Neural progenitor cell (in vitro differentiated cells): ENCODE measurements around the gene ALS2CL. TPM values are rescaled to one million over a fixed set of nuclear protein-coding genes. Genes with fewer than 3 reads are reported as not detected.

Source experiments
- DNase-seq: peaks from one replicate; pipeline ENCODE4 v3.0.0-alpha.2; 2016; ENCODE audit warnings: low spot score
- H2AFZ ChIP-seq: fragments of 200-600 bp; sonication (generic); replicated peaks from 2 replicates; pipeline ENCODE4 v1.6.1; 2016; ENCODE audit warnings: antibody characterized with exemption
- H3F3A ChIP-seq: fragments of 200-600 bp; sonication (generic); 2 replicates; pipeline ENCODE4 v1.6.1; 2016; ENCODE audit warnings: antibody characterized with exemption, low read depth
- H3K27ac ChIP-seq: fragments of 200-600 bp; sonication (generic); 2 replicates; pipeline ENCODE4 v1.5.1; 2016; ENCODE audit warnings: mild to moderate bottlenecking
- H3K27me3 ChIP-seq: fragments of 200-600 bp; sonication (generic); 2 replicates; pipeline ENCODE4 v1.6.1; 2016; ENCODE audit warnings: mild to moderate bottlenecking, moderate library complexity
- H3K36me3 ChIP-seq: fragments of 200-600 bp; sonication (generic); 2 replicates; pipeline ENCODE4 v1.5.1; 2016
- H3K4me1 ChIP-seq: fragments of 200-600 bp; sonication (generic); 2 replicates; pipeline ENCODE4 v1.6.1; 2016; ENCODE audit warnings: mixed run types
- H3K4me2 ChIP-seq: fragments of 200-600 bp; sonication (generic); 2 replicates; pipeline ENCODE4 v1.6.1; 2016
- H3K4me3 ChIP-seq: fragments of 200-600 bp; sonication (generic); 2 replicates; pipeline ENCODE4 v1.5.1; 2016
- H3K79me2 ChIP-seq: fragments of 200-600 bp; sonication (generic); 2 replicates; pipeline ENCODE4 v1.6.1; 2016; ENCODE audit warnings: low read depth
- H3K9ac ChIP-seq: fragments of 200-600 bp; sonication (generic); 2 replicates; pipeline ENCODE4 v1.6.1; 2016
- H3K9me3 ChIP-seq: fragments of 200-600 bp; sonication (generic); 2 replicates; pipeline ENCODE4 v1.5.1; 2016; ENCODE audit warnings: low read depth
- H4K20me1 ChIP-seq: fragments of 200-600 bp; sonication (generic); 2 replicates; pipeline ENCODE4 v1.6.1; 2016; ENCODE audit warnings: low read depth
- H3K27ac Mint-ChIP-seq: 3 replicates; pipeline ENCODE4 v1.8.0; 2021; ENCODE audit warnings: mixed read lengths
- H3K27me3 Mint-ChIP-seq: 2 replicates; pipeline ENCODE4 v1.8.0; 2022; ENCODE audit warnings: low read depth, mild to moderate bottlenecking, inconsistent platforms, moderate library complexity, mixed read lengths; ENCODE audit not compliant: insufficient read depth
- H3K36me3 Mint-ChIP-seq: 3 replicates; pipeline ENCODE4 v1.8.0; 2021; ENCODE audit warnings: mixed read lengths
- H3K4me1 Mint-ChIP-seq: 3 replicates; pipeline ENCODE4 v1.8.0; 2021; ENCODE audit warnings: mixed read lengths
- H3K4me3 Mint-ChIP-seq: 3 replicates; pipeline ENCODE4 v1.8.0; 2021; ENCODE audit warnings: mild to moderate bottlenecking, moderate library complexity, mixed read lengths
- H3K9me3 Mint-ChIP-seq: 3 replicates; pipeline ENCODE4 v1.8.0; 2020; ENCODE audit warnings: mixed read lengths
- EZH2 ChIP-seq: fragments of 200-600 bp; sonication (generic); IDR thresholded peaks from 2 replicates; pipeline ENCODE4 v1.6.1; 2017; ENCODE audit warnings: antibody characterized with exemption, mild to moderate bottlenecking, moderate library complexity
- EZH2phosphoT487 ChIP-seq: fragments of 200-600 bp; sonication (generic); IDR thresholded peaks from 2 replicates; pipeline ENCODE4 v1.6.1; 2017; ENCODE audit warnings: antibody characterized with exemption
- total RNA-seq: library from RNA; depleted of rRNA; stranded (reverse); fragments of >200 nt; gene quantifications from 2 replicates; pipeline ENCODE4 v1.2.3, GENCODE V29; 2015; ENCODE audit warnings: low replicate concordance
- TF ChIP-seq, protein P1 (sequence below): fragments of 200-600 bp; sonication (generic); IDR thresholded peaks from 2 replicates; pipeline ENCODE4 v1.5.1; 2017; ENCODE audit warnings: antibody characterized with exemption, mild to moderate bottlenecking

The ALS2CL gene
- total RNA-seq, 1 donor from 2014 or later, result 1.3 TPM

DNA sequence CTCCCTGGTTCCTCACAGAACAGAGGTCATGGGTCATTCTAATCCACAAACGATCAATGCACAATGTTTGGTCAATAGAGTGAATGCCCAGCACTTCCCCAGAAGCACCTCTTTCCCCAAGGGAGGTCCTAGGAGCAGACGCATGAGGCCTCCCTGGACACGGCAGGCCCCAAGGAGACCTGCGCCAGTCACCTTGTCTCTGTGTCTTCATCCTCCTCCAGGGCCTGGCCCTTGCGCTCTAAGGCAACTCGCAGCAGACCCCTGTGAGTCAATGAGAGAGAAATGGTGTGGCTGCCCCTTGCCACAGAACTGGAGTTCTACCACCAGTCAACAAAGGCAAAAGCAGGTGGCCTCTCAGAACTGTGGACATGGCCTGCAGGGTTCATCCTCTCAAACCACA lies 18.1 kb downstream of the ALS2CL start:
- no peak overlapping the region for H3K4me2 ChIP-seq
- H3K27me3 ChIP-seq, result no peaks in the 10 kb centered on the region
- no peaks in the 10 kb centered on the region for H3K9me3 ChIP-seq
- no peaks in the 10 kb centered on the region for H3F3A ChIP-seq
- Mint-ChIP-seq H3K4me3 (no peak overlapping the region), H3K4me1 (peaks cover 17% of the 10 kb centered on the region), H3K36me3 (no peaks in the 10 kb centered on the region), H3K27me3 (peaks cover 5% of the 10 kb centered on the region), H3K9me3 (no peaks in the 10 kb centered on the region), H3K27ac (no peak overlapping the region)
- no peak overlapping the region for H2AFZ ChIP-seq
- no peaks in the 10 kb centered on the region for H3K36me3 ChIP-seq
- TF ChIP-seq EZH2 (no peak), EZH2phosphoT487 (no peak)
- TF ChIP-seq, protein P1, sequence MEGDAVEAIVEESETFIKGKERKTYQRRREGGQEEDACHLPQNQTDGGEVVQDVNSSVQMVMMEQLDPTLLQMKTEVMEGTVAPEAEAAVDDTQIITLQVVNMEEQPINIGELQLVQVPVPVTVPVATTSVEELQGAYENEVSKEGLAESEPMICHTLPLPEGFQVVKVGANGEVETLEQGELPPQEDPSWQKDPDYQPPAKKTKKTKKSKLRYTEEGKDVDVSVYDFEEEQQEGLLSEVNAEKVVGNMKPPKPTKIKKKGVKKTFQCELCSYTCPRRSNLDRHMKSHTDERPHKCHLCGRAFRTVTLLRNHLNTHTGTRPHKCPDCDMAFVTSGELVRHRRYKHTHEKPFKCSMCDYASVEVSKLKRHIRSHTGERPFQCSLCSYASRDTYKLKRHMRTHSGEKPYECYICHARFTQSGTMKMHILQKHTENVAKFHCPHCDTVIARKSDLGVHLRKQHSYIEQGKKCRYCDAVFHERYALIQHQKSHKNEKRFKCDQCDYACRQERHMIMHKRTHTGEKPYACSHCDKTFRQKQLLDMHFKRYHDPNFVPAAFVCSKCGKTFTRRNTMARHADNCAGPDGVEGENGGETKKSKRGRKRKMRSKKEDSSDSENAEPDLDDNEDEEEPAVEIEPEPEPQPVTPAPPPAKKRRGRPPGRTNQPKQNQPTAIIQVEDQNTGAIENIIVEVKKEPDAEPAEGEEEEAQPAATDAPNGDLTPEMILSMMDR, result no peak
- no peak overlapping the region for H3K9ac ChIP-seq
- no peaks in the 10 kb centered on the region for H3K4me1 ChIP-seq
- no peak overlapping the region for H3K4me3 ChIP-seq
- DNase-seq, result no peak
- no peaks in the 10 kb centered on the region for H3K79me2 ChIP-seq
- H4K20me1 ChIP-seq, result no peaks in the 10 kb centered on the region
- no peak overlapping the region for H3K27ac ChIP-seq

DNA sequence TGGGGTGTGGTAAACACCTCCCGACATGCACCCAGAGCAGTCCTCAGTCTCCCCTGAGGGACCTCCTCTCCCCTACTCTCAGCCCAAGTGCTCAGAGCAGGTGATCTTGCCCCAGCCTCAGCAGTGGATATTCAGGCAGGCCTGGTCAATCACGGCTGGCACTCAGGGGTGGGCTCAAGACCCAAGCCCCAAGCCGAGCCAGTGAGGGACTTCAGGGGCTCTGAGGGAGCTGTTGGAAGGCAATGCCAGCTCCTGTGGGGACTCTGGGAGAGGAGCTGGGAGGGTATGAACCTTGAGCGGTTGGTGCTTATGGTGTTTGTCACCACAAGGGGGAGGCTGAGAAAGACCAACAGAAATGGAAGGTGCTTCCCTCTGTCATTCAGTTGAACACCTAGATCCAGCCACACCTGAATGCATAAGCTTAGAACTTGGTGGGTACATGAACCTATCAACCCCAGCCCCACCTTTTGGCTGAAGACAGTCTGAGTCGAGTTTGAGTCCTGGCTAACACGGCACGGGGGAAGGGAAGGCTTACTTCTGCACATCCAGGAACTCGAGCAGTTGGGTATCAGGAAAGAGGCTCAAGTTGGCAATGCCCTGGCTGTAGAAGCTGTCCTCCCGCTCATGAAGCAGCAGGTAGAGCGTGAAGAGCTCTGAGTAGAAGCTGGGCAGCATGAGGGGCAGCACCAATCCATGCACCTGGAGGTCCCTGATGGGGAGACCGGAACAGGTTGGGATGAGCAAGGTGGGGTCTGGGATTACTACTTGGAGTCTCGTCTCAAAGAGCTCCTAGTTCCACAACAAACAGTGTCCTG lies 19.2 kb downstream of the ALS2CL start:
- Histone ChIP-seq H4K20me1 (no peaks in the 10 kb centered on the region), H3F3A (no peaks in the 10 kb centered on the region), H3K9me3 (no peaks in the 10 kb centered on the region), H3K4me1 (no peaks in the 10 kb centered on the region), H3K4me3 (no peak overlapping the region), H2AFZ (no peak overlapping the region), H3K27ac (no peak overlapping the region), H3K36me3 (no peaks in the 10 kb centered on the region), H3K27me3 (no peaks in the 10 kb centered on the region), H3K79me2 (no peaks in the 10 kb centered on the region), H3K9ac (no peak overlapping the region), H3K4me2 (no peak overlapping the region)
- H3K9me3 Mint-ChIP-seq, result no peaks in the 10 kb centered on the region
- no peak for DNase-seq
- no peaks in the 10 kb centered on the region for H3K36me3 Mint-ChIP-seq
- TF ChIP-seq, protein P1, result peak; percentile 21
- TF ChIP-seq EZH2, result no peak
- H3K27me3 Mint-ChIP-seq, result peaks cover 5% of the 10 kb centered on the region
- peaks cover 14% of the 10 kb centered on the region for H3K4me1 Mint-ChIP-seq
- H3K4me3 Mint-ChIP-seq, result no peak overlapping the region
- no peak overlapping the region for H3K27ac Mint-ChIP-seq

- H3K27me3 Mint-ChIP-seq, result peaks cover 5% of the 10 kb centered on the region
- H3K36me3 Mint-ChIP-seq, result no peaks in the 10 kb centered on the region
- H3K4me3 ChIP-seq, result no peak overlapping the region
- DNase-seq, result no peak
- no peaks in the 10 kb centered on the region for H3K9me3 Mint-ChIP-seq
- no peaks in the 10 kb centered on the region for H3F3A ChIP-seq
- TF ChIP-seq EZH2phosphoT487 (no peak), EZH2 (no peak)
- TF ChIP-seq, protein P1, result no peak
- H3K4me3 Mint-ChIP-seq, result no peak overlapping the region
- no peaks in the 10 kb centered on the region for H3K4me1 ChIP-seq
- no peaks in the 10 kb centered on the region for H3K79me2 ChIP-seq
- no peak overlapping the region for H2AFZ ChIP-seq
- no peak overlapping the region for H3K27ac ChIP-seq
- peak overlapping the region; percentile 86 for H3K27ac Mint-ChIP-seq
- no peak overlapping the region for H3K4me2 ChIP-seq
- H3K9ac ChIP-seq, result no peak overlapping the region
- H4K20me1 ChIP-seq, result no peaks in the 10 kb centered on the region
- no peaks in the 10 kb centered on the region for H3K27me3 ChIP-seq
- H3K9me3 ChIP-seq, result no peaks in the 10 kb centered on the region
- peaks cover 14% of the 10 kb centered on the region for H3K4me1 Mint-ChIP-seq
- H3K36me3 ChIP-seq, result no peaks in the 10 kb centered on the region
Observed at GRCh38 chr3:46673151-46674030, 20.1 kb downstream of the ALS2CL start.
